Stimulated activated CD8-positive, alpha-beta memory T cell treated with anti-CD3 and anti-CD28 coated beads, Interleukin-15, amount 100 ng/mL, for 48 hours (primary cell): ENCODE data around the gene USH1G.
"Not testable (repeated sequence)": the region's sequence is repeated elsewhere in the genome, so short reads cannot be mapped to it uniquely, and the experiment has no call there.

Source experiments
- DNase-seq, 2 donors: peaks; one replicate each; pipeline ENCODE4 v3.0.0-alpha.2; 2020; ENCODE audit warnings: low read depth in 2 of 2

Gene USH1G

DNA sequence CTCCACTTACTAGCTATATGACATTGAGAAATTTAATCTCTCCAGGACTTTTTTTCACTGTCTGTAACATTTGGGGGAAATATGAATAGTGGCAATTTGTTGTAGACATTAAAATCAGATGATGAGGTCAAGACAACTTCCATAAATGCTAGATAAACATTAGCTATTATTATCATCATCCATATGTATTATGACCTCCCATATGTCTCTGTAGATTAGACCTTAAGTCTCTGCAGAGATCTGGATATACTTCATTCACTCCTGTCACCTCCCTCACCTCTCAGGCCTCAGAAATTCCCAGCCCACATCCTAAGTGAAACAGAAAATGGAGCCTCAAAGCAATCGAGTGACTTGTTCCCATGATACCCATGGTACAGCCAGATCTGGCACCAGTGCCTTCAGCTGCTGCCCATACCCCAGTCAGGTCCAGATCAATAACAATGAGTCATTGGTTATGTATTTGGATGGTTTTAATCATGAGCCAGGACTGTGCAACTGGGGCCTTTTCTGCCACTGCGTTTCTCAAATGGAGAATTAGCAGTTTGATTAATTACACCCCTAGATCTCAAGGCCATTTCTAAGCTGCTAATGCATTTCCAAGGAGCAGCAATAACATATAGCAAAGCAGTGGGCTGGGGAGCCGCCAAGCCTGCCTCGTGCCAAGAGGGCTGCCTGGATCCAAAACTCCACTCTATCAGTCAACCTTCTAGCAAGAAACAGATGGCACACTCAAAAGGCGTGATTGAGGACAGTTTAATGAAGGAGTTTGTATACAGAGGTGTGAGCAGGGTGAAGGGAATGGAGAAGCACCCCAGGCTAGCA is 47.7 kb downstream of the USH1G start:
- no peak for DNase-seq

DNA sequence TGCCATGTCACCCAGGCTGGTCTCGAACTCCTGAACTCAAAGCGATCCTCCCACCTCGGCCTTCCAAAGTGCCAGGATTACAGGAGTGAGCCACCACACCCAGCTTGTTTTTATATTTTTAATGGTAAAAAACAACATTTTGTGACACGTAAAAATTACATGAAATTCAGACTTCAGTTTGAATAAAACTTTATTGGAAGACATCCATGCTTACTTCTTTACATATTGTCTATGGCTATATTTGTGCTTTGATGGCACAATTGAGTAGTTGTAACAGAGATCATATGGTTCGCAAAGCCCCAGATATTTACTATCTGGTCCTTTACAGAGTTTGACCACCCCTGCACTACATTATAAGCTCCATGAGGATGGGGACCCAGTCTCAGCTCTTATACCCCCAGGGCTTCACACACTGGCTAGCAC is 48.4 kb downstream of the USH1G start:
- DNase-seq, result no peak

DNA sequence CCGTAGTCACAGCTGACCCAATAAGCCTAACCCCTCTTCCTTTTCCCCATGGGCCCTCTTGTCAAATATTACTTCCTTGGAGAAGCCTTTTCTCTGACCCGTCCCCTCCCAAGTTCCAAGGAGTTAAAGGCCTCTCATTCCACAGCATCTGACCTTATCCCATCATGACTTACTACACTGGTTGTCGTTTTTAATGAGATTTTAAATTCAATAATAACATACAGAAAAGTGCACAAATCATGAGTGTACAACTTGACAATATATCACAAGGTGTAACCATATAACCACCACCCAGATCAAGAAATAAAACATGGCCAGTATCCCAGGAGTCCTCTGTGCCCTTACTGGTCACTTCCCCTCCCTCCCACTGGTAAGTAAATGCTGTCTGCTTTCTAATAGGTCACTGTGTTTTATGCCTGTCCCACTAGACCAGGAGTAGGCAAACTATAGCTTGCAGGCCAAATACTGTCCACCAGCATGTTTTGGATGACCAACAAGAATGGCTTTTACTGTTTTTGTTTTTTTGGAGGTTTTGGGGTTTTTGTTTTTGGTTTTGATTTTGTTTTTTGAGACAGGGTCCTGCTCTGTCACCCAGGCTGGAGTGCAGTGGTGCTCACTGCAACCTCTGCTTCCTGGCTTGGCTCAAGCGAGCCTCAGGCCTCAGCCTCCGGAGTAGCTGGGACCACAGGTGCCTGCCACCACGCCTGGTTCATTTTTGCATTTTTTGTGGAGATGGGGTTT is 49.0 kb downstream of the USH1G start:
- DNase-seq, result no peak

DNA sequence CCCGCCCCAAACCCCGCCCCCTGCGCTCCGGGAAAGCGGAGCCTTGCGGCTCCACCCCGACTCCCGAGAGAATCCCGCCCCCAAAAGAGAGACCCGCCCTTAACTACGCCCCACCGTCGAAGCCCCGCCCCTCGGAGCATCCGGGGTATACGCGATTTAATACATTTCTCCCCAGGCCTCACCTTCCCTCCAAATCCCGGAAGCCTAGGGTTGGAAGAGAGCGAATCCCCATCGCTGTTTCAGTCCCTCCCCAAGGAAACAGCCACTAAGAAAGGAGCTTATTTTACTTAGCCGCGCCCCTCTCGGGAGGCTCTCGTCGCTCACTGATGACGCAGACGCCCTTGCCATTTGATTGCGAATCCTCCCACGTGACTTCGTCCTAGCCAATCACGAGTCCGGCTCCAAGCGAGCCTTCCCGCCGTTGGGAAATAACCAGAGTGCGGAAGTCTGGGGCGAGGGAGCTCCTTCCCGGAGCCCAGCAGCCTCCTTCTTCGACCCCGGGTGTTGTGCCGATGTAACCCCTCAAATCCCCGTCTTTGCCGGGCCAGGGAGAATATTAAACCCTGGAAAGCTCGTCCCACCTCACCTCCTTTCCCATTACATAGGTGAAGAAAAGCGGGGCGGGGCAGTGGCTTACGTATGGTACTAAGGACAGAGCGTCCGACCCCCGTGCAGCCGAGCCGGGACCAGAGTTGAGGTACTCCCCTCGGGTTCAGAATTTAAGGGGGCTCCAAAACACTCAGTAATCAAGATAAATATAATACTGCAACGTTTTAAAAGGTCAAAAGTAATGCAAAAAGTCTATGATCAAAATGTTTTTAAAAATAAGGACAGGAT is 49.8 kb downstream of the USH1G start:
- DNase-seq, result peak; percentile 97 to 98

DNA sequence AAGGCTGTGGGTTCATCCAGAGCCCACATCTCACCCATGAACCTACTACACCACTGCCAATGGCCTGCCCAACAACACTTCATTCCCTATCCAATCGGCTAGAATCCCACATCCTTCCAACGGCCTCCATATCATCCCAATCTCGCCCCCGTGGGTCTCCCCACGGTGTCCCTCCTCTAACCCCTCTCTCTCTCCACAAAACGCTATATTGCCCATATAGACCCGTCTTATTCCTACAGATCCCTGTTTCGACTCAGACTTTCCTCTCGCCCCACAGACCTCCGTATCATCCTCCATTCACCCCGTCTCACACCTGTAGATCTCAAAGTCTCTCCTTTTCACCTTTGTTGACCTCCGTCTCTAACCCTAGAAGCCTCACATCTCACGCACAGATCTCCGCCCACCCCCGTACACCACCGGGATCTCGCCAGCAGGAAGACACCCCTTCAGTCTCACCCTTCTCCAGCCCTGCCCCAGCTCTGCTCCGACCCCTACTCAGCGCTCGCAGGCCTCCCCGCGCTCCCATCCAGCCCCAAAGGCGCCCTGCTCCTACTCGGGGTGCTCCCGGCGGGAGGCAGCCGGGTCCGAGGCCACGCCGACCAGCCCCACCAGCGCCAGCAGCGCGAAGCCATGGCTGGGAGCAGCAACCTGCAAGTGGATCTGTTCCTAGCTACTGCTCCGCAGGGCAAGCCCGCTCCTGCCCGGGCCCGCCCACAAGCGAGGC is 50.6 kb downstream of the USH1G start, which contains the start of gene FDXR:
TSS of gene FDXR (minus strand) at position 682 of the 724 bp plus-strand sequence. CDS start at position 632, 50 bp downstream.
- no peak for DNase-seq

DNA sequence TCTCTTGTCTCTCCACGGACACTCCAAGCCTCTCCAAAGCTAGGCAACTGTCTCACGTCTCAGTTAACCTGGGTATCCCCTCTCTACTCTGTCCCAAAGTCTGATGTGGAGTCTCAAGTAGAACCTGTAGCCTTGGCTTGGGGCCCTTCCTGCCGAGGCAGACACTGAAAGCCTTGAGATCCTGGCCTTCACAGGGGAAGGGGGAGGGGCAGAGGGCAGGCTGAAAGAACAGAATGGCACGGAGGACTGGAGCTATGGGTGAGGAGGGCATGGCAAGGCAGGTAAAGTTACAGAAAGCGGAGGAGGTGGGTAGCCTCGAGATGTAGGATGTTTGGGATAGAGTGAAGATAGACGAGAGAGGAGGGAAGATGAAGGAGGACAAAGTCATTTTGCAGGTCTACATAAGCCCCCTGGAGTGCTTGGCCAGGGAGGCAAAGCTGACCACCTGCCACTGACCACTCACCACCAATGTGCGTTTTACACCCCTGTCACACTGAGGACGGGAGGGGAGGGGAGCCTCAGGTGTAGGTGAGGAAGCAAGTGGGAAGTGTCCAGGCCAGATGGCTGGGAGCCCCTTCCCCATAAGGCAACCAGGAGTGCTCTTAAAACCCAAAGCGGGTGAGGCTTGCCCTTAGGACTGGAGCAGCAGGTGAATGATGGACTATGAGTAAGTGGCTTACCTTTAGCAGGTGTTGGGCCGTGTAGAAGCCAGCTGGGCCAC is 51.5 kb downstream of the USH1G start:
- DNase-seq, result no peak

DNA sequence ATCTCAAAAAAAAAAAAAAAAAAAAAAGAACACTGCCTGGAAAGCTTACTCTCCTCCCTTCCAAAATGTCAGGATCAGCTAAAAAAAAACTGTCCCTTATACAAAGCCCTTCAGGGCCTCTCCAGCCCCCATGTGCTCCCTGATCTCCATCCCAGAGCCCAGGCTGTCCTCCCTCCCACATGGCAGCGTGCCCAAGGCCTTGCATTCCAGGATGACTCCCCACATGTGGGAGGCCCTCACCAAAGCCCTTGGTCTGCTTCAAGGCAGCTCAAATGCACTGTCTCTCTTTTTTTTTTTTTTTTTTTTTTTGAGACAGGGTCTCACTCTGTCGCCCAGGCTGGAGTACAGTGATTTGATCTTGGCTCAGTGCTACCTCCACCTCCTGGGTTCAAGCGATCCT is 52.5 kb downstream of the USH1G start:
- no peak for DNase-seq

DNA sequence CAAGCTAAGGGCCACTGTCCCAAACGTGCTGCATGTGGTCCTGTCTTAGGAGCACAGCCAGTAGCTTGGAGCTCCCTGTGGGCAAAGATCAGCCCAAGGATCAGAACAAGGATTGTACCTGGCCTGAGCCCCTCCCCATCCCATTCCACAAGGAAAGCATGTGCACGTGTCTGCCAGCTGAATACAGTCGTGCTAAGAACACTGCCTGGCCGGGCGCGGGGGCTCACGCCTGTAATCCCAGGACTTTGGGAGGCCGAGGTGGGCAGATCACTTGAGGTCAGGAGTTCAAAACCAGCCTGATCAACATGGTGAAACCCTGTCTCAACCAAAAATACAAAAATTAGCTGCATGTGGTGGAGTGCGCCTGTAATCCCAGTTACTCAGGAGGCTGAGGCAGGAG is 53.0 kb downstream of the USH1G start:
- DNase-seq, result not testable (repeated sequence)

DNA sequence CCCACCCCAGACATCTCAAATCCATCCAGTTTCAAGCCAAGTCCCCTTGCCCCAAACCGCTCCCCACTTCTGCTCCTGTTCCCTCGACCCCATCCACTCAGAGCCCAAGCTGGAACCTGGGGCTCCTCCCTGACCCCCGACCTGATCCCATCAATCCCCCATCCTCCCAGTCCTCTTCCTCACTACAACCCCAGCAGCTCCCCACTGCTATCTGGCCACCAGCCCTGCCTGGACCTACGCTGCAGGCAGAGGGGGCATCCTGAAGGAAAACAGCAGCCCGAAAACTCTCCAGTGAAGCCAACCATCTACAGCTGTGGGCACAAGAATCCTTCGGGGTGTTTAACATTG is 54.2 kb downstream of the USH1G start:
- DNase-seq, result no peak

DNA sequence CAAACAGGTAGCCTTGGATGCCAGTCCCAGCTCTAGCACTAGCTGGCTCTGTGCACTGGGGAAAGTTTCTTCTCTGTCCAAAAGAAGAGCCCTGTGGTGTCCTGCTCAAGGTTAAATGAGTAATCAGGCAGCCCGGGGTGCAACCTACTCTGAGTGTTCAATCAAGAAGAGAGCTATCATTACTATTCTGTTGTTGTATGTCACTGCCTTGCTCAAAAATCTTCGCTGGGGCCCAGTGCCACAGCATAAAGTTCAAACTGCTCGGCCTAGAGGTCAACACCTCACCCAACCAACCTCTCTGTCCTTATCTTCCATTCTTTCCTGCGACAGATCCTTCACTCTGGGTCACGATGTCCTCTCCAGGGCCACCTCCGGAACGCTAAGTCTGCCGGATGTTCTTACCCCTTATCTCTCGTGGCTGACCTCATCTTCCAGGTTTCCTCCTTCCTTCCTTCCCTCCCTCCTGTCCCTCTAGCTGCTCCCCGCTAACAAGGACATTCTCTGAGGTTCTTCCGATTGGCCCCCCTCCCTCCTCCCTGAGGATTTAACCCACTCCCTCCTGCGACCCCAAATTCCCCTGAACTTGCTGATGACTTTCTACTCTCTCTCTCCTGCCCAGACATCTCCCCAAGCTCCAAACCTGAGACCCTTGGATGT is 54.7 kb downstream of the USH1G start:
- DNase-seq, result no peak

DNA sequence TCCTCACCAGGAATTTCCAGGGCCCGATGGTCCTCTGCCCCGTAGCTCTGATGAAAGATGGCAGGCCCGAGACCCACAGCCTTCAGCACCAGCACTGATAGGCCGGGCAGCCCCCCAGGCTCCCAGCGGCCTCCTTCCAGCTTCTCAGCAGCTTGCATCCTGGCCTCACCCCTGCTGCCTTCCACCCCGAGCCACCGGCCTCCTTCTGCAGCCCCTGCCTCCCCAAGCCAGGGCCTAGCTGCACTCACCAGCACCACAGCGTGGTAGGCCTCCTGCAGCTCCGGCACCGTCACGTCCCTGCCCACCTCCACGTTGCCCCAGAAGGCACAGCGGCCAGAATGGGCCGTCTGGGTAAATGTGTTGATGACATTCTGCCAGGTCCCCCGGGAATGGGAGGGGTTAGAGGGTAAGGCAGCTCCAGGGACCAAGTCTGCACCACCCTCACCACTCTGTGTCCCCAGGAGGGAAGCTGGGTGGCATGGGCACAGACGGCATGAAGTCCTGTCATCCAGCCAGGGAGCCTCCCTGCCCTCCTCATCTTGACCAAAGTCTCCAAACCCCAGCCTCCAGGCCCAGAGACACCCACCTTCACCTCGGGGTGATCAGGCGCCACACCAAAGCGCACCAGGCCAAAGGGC is 56.7 kb downstream of the USH1G start:
- no peak for DNase-seq
